H1 (cell line): ENCODE results near the gene FSTL4. TPM values are rescaled to one million over a fixed set of nuclear protein-coding genes. Genes with fewer than 3 reads are reported as not detected.

Experiments
- CTCF ChIA-PET: fragments of 300-600 bp; sonication (Branson Sonifier 250); formaldehyde crosslinking; loops from one replicate; lab custom pipeline; 2021; ENCODE audit not compliant: partially characterized antibody; lab: Charles Lee
- POLR2A ChIA-PET: fragments of 300-600 bp; sonication (Branson Sonifier 250); formaldehyde crosslinking; loops from one replicate; lab custom pipeline; 2021; ENCODE audit warnings: inconsistent platforms; ENCODE audit not compliant: partially characterized antibody; lab: Charles Lee
- DNase-seq, 2 experiments: peaks; one replicate each; pipeline versions ENCODE4 v3.0.0 to v3.0.0-alpha.2; 2010 to 2022; ENCODE audit warnings: low spot score in 2 of 2, low read depth in 1 of 2, mixed read lengths in 1 of 2
- FAIRE-seq: peaks from 2 replicates; lab custom pipeline; 2011; peaks lifted over from hg19 to GRCh38; lab: Jason Lieb, UNC
- H2AFZ ChIP-seq: 2 replicates; pipeline ENCODE4 v1.8.1; 2012; ENCODE audit warnings: low read length, inconsistent platforms
- H2AK5ac ChIP-seq: 2 replicates; pipeline ENCODE4 v1.6.1; 2013; ENCODE audit warnings: low read depth, low read length
- H2BK120ac ChIP-seq: replicated peaks from 2 replicates; pipeline ENCODE3; 2013; ENCODE audit warnings: low read depth, low read length, inconsistent platforms
- H2BK12ac ChIP-seq: 2 replicates; pipeline ENCODE4 v1.6.1; 2013; ENCODE audit warnings: low read depth, low read length
- H2BK15ac ChIP-seq: 2 replicates; pipeline ENCODE4 v1.6.1; 2013; ENCODE audit warnings: low read length
- H2BK20ac ChIP-seq: 2 replicates; pipeline ENCODE4 v1.6.1; 2013; ENCODE audit warnings: low read length
- H2BK5ac ChIP-seq: 2 replicates; pipeline ENCODE4 v1.6.1; 2013; ENCODE audit warnings: low read depth, low read length
- H3K14ac ChIP-seq: 2 replicates; pipeline ENCODE4 v1.6.1; 2013; ENCODE audit warnings: inconsistent platforms; ENCODE audit not compliant: insufficient read length
- H3K18ac ChIP-seq: 2 replicates; pipeline ENCODE4 v1.6.1; 2013; ENCODE audit warnings: low read length; ENCODE audit errors: extremely low read depth
- H3K23ac ChIP-seq: 2 replicates; pipeline ENCODE4 v1.6.1; 2013; ENCODE audit warnings: inconsistent platforms; ENCODE audit not compliant: insufficient read length
- H3K23me2 ChIP-seq: 2 replicates; pipeline ENCODE4 v1.6.1; 2013; ENCODE audit warnings: low read depth, low read length
- H3K27ac ChIP-seq: 2 replicates; pipeline ENCODE4 v1.6.1; 2011; ENCODE audit warnings: low read depth, low read length, inconsistent platforms
- H3K27me3 ChIP-seq, 4 experiments: replicated peaks in 1 of 4; 1 replicate in 1 of 4; 2 replicates in 3 of 4; pipeline versions ENCODE4 v1.6.1 to v1.8.1; 2011 to 2013; ENCODE audit warnings: low read length in 3 of 4, mild to moderate bottlenecking in 3 of 4, inconsistent platforms in 2 of 4, mixed read lengths in 2 of 4, moderate library complexity in 1 of 4; ENCODE audit not compliant: control insufficient read depth in 3 of 4, insufficient read depth in 3 of 4; ENCODE audit errors: extremely low read depth in 1 of 4
- H3K36me3 ChIP-seq, 4 experiments: 2 replicates each; pipeline versions ENCODE4 v1.6.1 to v1.8.1; 2011 to 2013; ENCODE audit warnings: mild to moderate bottlenecking in 4 of 4, low read length in 3 of 4, moderate library complexity in 2 of 4, control low read depth in 1 of 4, inconsistent platforms in 1 of 4; ENCODE audit not compliant: insufficient read depth in 4 of 4, control insufficient read depth in 2 of 4
- H3K4ac ChIP-seq: replicated peaks from 2 replicates; pipeline ENCODE3; 2013; ENCODE audit warnings: low read length, low read depth, mixed read lengths, inconsistent platforms; ENCODE audit not compliant: insufficient read length
- H3K4me1 ChIP-seq, 4 experiments: replicated peaks in 1 of 4; 1 replicate in 1 of 4; 2 replicates in 3 of 4; pipeline versions ENCODE4 v1.6.1 to v1.8.1; 2011 to 2013; ENCODE audit warnings: low read length in 3 of 4, inconsistent platforms in 2 of 4, mixed read lengths in 1 of 4; ENCODE audit not compliant: insufficient read depth in 4 of 4, control insufficient read depth in 3 of 4
- H3K4me2 ChIP-seq, 2 experiments: 2 replicates each; pipeline versions ENCODE4 v1.6.1 to v1.8.1; 2011 to 2013; ENCODE audit warnings: low read depth in 2 of 2, low read length in 2 of 2, control low read depth in 1 of 2, inconsistent platforms in 1 of 2, mild to moderate bottlenecking in 1 of 2; ENCODE audit not compliant: insufficient read depth in 1 of 2
- H3K4me3 ChIP-seq, 4 experiments: fragments of 200-600, 300-600 bp in 1 of 4; sonication (generic), shearing (Covaris generic), sonication (Bioruptor Twin) in 1 of 4; 2 replicates each; pipeline versions ENCODE4 v1.5.1 to v1.8.1; 2011 to 2016; ENCODE audit warnings: low read length in 4 of 4, low read depth in 3 of 4, control low read depth in 2 of 4, inconsistent platforms in 2 of 4, mild to moderate bottlenecking in 2 of 4, mixed read lengths in 1 of 4, moderate library complexity in 1 of 4; ENCODE audit not compliant: insufficient read depth in 2 of 4; ENCODE audit errors: extremely low read depth in 1 of 4
- H3K56ac ChIP-seq: replicated peaks from 2 replicates; pipeline ENCODE3; 2013; ENCODE audit warnings: low read depth, mild to moderate bottlenecking, mixed read lengths, low read length, inconsistent platforms; ENCODE audit not compliant: insufficient read length
- H3K79me1 ChIP-seq: 2 replicates; pipeline ENCODE4 v1.6.1; 2013; ENCODE audit warnings: low read depth, low read length, control low read depth
- H3K79me2 ChIP-seq, 2 experiments: 2 replicates each; pipeline versions ENCODE4 v1.6.1 to v1.8.1; 2012 to 2013; ENCODE audit warnings: low read length in 2 of 2, mild to moderate bottlenecking in 2 of 2, inconsistent platforms in 1 of 2; ENCODE audit not compliant: insufficient read depth in 2 of 2, control insufficient read depth in 1 of 2
- H3K9ac ChIP-seq, 4 experiments: replicated peaks in 1 of 4; 1 replicate in 1 of 4; 2 replicates in 3 of 4; pipeline versions ENCODE4 v1.6.1 to v1.8.1; 2011 to 2013; ENCODE audit warnings: low read depth in 3 of 4, low read length in 3 of 4, control low read depth in 2 of 4, mild to moderate bottlenecking in 2 of 4, moderate library complexity in 2 of 4, inconsistent platforms in 1 of 4; ENCODE audit errors: extremely low read depth in 1 of 4
- H3K9me3 ChIP-seq, 2 experiments: 2 replicates each; pipeline versions ENCODE4 v1.6.1 to v1.8.1; 2012 to 2013; ENCODE audit warnings: mild to moderate bottlenecking in 2 of 2, moderate library complexity in 2 of 2, control low read depth in 1 of 2, inconsistent platforms in 1 of 2, low read depth in 1 of 2, low read length in 1 of 2, mixed read lengths in 1 of 2; ENCODE audit not compliant: insufficient read depth in 2 of 2
- H4K20me1 ChIP-seq, 2 experiments: replicated peaks in 1 of 2; 2 replicates each; pipeline versions ENCODE3 to v1.8.1; 2011 to 2013; ENCODE audit warnings: inconsistent platforms in 2 of 2, low read length in 2 of 2, mild to moderate bottlenecking in 1 of 2; ENCODE audit not compliant: insufficient read depth in 2 of 2, control insufficient read depth in 1 of 2
- H4K5ac ChIP-seq: 2 replicates; pipeline ENCODE4 v1.6.1; 2013; ENCODE audit warnings: low read length, low read depth, mixed read lengths, inconsistent platforms; ENCODE audit not compliant: insufficient read length
- H4K8ac ChIP-seq: 2 replicates; pipeline ENCODE4 v1.8.0; 2013; ENCODE audit warnings: mild to moderate bottlenecking, moderate library complexity, low read length, inconsistent platforms; ENCODE audit not compliant: insufficient read depth; ENCODE audit errors: extremely low read depth
- H4K91ac ChIP-seq: replicated peaks from 2 replicates; pipeline ENCODE3; 2013; ENCODE audit warnings: low read length, mixed read lengths, inconsistent platforms; ENCODE audit not compliant: insufficient read length
- CHD2 ChIP-seq: IDR thresholded peaks from 2 replicates; pipeline ENCODE4 v1.6.1; 2012; ENCODE audit warnings: low read length, improper control_type of control experiment
- CREB1 ChIP-seq: IDR thresholded peaks from 2 replicates; pipeline ENCODE4 v1.6.1; 2012; ENCODE audit warnings: inconsistent platforms
- E2F6 ChIP-seq: IDR thresholded peaks from 2 replicates; pipeline ENCODE4 v1.6.1; 2012; ENCODE audit warnings: inconsistent platforms
- EP300 ChIP-seq, 2 experiments: IDR thresholded peaks; 1 replicate in 1 of 2; 2 replicates in 1 of 2; pipeline ENCODE4 v1.6.1; 2011 to 2012; ENCODE audit warnings: low read depth in 2 of 2, low read length in 2 of 2, mild to moderate bottlenecking in 2 of 2, borderline replicate concordance in 1 of 2, inconsistent platforms in 1 of 2, moderate library complexity in 1 of 2
- EZH2 ChIP-seq: fragments of 200-600 bp; sonication (generic); IDR thresholded peaks from 2 replicates; pipeline ENCODE4 v1.7.1; 2012; ENCODE audit warnings: low read depth, mild to moderate bottlenecking, moderate library complexity, low read length, inconsistent platforms; ENCODE audit not compliant: severe bottlenecking
- GTF2F1 ChIP-seq: IDR thresholded peaks from 2 replicates; pipeline ENCODE4 v1.6.1; 2012; ENCODE audit warnings: low read depth, low read length, improper control_type of control experiment, borderline replicate concordance
- POU5F1 ChIP-seq: IDR thresholded peaks from 2 replicates; pipeline ENCODE4 v1.6.1; 2011; ENCODE audit warnings: low read depth, mild to moderate bottlenecking, low read length, moderate library complexity
- RBBP5 ChIP-seq: IDR thresholded peaks from 2 replicates; pipeline ENCODE4 v1.7.1; 2012; ENCODE audit warnings: low read depth, mild to moderate bottlenecking, inconsistent platforms, low read length, moderate library complexity, borderline replicate concordance
- TEAD4 ChIP-seq: IDR thresholded peaks from 2 replicates; pipeline ENCODE4 v1.6.1; 2012; ENCODE audit warnings: low read depth, low read length, inconsistent platforms, mixed read lengths
- WGBS, 2 experiments: shearing (Covaris generic) in 1 of 2; methylation state at CpG; one replicate each; pipeline versions ENCODE4 v1.1.6 to v1.1.7; 2013 to 2015; ENCODE audit warnings: low lambda C conversion rate in 2 of 2, mixed read lengths in 2 of 2, inconsistent platforms in 1 of 2, low coverage in 1 of 2, missing lambda C conversion rate in 1 of 2; ENCODE audit not compliant: insufficient replicate concordance in 2 of 2, insufficient coverage in 1 of 2, insufficient read length in 1 of 2; ENCODE audit errors: extremely low coverage in 1 of 2, missing lambda C conversion rate in 1 of 2; 5-methylcytosine and 5-hydroxymethylcytosine counted together
- polyA plus RNA-seq, 7 experiments: library from polyadenylated mRNA; depleted of rRNA in 3 of 7; stranded (reverse) in 5 of 7; unstranded in 2 of 7; fragments of >200 nt in 5 of 7; fragments of 200-250 nt in 2 of 7; gene quantifications; 1 replicate in 5 of 7; 2 replicates in 1 of 7; 4 replicates in 1 of 7; pipeline versions ENCODE4 v1.2.1 to v1.2.3, GENCODE V29; 2011 to 2013; ENCODE audit warnings: missing spikeins in 2 of 7, mixed read lengths in 2 of 7
- total RNA-seq: library from RNA; stranded (reverse); fragmentation: NEBNext Ultra II Directional; extraction: Animal tissue kit (Norgen Biotek cat#: 25700); gene quantifications from 2 replicates; pipeline ENCODE4 v1.2.1, GENCODE V29; 2021
- TF ChIP-seq, protein P1 (sequence below): IDR thresholded peaks from 2 replicates; pipeline ENCODE4 v1.6.1; 2012; ENCODE audit warnings: inconsistent platforms

The FSTL4 gene
- total and polyA plus RNA-seq, 2 of the 8 experiments (the other 6 are each of a cell fraction or from before 2014, with no cell fraction given), result 3.1 to 4.1 TPM

GRCh38 chr5:133406208-133406976, 205.9 kb downstream of the FSTL4 start:
- Histone ChIP-seq H3K27me3 (no peaks in the 10 kb centered on the region), H3K4me1 (peaks cover 0 to 9% (median 4%) of the 10 kb centered on the region in 4 experiments; a peak in 4 of 7 replicates), H3K9me3 (no peaks in the 10 kb centered on the region), H3K27ac (no peak overlapping the region), H4K8ac (no peak overlapping the region), H2AFZ (no peak overlapping the region), H2BK5ac (no peak overlapping the region), H3K36me3 (no peaks in the 10 kb centered on the region), H2BK120ac (no peak overlapping the region), H3K14ac (no peak overlapping the region), H2BK12ac (no peak overlapping the region), H3K4ac (no peak overlapping the region), H3K4me3 (no peak overlapping the region), H4K91ac (no peak overlapping the region), H3K56ac (no peak overlapping the region), H3K18ac (no peak overlapping the region), H3K79me1 (no peaks in the 10 kb centered on the region), H4K5ac (no peak overlapping the region), H2BK15ac (no peak overlapping the region), H3K23me2 (no peaks in the 10 kb centered on the region), H4K20me1 (no peaks in the 10 kb centered on the region), H3K4me2 (no peak overlapping the region), H3K23ac (no peak overlapping the region), H2BK20ac (no peak overlapping the region), H3K79me2 (no peaks in the 10 kb centered on the region), H2AK5ac (no peak overlapping the region), H3K9ac (no peak overlapping the region)
- DNase-seq, result peak in 1 of 2 experiments; percentile 1
- ChIA-PET POLR2A (no interaction called here), CTCF (interaction anchor here (0.8 to 10.1 kb wide), 11 partner anchors 9 to 460 kb away, joined by 3 to 122 read pairs (median 4); no protein-coding TSS in a partner anchor)
- no peak for TF ChIP-seq RBBP5
- no peak for TF ChIP-seq GTF2F1
- TF ChIP-seq, protein P1, sequence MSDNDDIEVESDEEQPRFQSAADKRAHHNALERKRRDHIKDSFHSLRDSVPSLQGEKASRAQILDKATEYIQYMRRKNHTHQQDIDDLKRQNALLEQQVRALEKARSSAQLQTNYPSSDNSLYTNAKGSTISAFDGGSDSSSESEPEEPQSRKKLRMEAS, result no peak
- no peak for TF ChIP-seq E2F6
- TF ChIP-seq EP300 (IDR thresholded peaks at IDR 0.05; ENCODE audit: borderline replicate concordance in 1 of 2, low read depth in 2 of 2, low read length in 2 of 2), result no peak
- TF ChIP-seq TEAD4, result no peak
- no peak for TF ChIP-seq EZH2
- no peak for TF ChIP-seq POU5F1
- TF ChIP-seq CREB1, result no peak
- TF ChIP-seq CHD2, result no peak
- no peak for FAIRE-seq
- 98% methylated on average over 4 of the region's 4 CpGs; no CpG with 5 or more reads in 1 of the 2 experiments for WGBS, 2 experiments
